PC-9 (cell line): Measurements from ENCODE around the gene SERAC1.

ENCODE experiments used
- EZH2 ChIP-seq: fragments of 200-600 bp; sonication (generic); IDR thresholded peaks from 2 replicates; pipeline ENCODE4 v1.8.0; 2017; ENCODE audit warnings: antibody characterized with exemption, low read depth
- TF ChIP-seq, protein P1 (sequence below): fragments of 200-600 bp; sonication (generic); conservative IDR thresholded peaks from 2 replicates; pipeline ENCODE4 v1.6.1; 2017; ENCODE audit warnings: mixed run types, antibody characterized with exemption, mild to moderate bottlenecking, moderate library complexity

DNA sequence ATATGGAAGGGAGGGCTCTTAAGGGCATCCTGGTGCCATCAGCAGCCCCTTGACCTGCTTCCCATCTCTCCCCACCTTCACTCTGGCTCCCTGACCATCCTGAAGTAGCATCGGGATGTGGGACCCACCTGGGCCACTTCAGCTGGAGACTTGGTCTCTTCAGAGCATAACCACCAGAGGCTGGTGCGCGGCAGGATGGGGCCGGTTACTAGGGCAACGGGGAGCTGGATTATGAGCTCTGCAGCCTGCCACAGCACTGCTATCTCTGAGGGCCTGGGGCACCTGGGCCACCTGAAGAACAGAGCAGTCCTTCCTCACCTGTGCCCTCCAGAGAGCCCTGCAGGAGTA is 106.7 kb downstream of the SERAC1 start:
- TF ChIP-seq, protein P1, sequence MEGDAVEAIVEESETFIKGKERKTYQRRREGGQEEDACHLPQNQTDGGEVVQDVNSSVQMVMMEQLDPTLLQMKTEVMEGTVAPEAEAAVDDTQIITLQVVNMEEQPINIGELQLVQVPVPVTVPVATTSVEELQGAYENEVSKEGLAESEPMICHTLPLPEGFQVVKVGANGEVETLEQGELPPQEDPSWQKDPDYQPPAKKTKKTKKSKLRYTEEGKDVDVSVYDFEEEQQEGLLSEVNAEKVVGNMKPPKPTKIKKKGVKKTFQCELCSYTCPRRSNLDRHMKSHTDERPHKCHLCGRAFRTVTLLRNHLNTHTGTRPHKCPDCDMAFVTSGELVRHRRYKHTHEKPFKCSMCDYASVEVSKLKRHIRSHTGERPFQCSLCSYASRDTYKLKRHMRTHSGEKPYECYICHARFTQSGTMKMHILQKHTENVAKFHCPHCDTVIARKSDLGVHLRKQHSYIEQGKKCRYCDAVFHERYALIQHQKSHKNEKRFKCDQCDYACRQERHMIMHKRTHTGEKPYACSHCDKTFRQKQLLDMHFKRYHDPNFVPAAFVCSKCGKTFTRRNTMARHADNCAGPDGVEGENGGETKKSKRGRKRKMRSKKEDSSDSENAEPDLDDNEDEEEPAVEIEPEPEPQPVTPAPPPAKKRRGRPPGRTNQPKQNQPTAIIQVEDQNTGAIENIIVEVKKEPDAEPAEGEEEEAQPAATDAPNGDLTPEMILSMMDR, result no peak
- no peak for TF ChIP-seq EZH2
